ENCODE results near the gene PSMG4.
A peak's percentile ranks its signal among the peaks of the same experiment; 100 is the strongest.

PSMG4 gene

DNA sequence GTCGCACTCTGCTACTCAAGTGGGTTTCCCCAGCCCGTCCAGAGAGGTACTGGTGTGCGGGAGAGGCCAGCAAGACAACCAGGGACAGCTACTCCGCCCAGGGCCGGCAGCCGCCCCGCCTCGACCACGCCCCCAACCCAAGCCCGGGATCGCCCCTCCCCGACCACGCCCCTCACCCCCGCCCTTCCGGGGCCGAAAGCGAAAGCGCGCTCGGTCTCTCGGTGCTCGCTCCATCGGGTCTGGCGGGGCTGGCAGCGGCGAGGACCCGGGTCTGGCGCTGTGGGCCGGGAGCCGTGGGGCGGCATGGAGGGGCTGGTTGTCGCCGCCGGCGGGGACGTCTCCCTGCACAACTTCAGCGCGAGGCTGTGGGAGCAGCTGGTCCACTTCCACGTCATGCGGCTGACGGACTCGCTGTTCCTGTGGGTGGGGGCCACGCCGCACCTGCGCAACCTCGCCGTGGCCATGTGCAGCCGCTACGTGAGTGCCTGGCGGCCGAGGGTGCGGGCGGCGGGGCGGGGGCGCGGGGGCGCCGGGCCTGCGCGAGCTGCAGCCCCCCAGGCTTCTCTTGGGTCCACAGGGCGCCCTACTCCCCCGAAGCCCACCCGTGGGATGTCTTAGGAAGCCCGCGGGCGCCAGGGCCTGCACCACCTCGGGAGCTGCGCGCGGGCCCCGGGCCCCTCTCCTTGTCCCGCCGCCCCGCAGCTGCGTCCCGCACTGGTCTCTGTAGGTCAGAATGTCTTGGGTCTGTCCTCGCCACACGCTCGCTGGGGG lies at the start of gene PSMG4:
TSS of gene PSMG4 (plus strand) at position 228 of the 771 bp plus-strand sequence. CDS start at position 304, 76 bp downstream.
- ChIA-PET POLR2A (interaction anchor here (0.7 to 3.1 kb wide), 11 partner anchors 8 to 762 kb away, joined by 3 to 11 read pairs (median 4); partner anchors contain the start of genes BPHL and TUBB2B), CTCF (interaction anchor here (1.3 kb wide), 2 partner anchors 8 to 21 kb away, joined by 3 to 7 read pairs; no protein-coding TSS in a partner anchor)
- TF ChIP-seq L3MBTL2 (conservative IDR thresholded peaks at IDR 0.05) (peak; percentile 62), TARDBP (IDR thresholded peaks at IDR 0.05) (no peak), CTBP1 (IDR thresholded peaks at IDR 0.05; ENCODE audit: borderline replicate concordance) (peak; percentile 54; the same call in 1 of the 2 replicates), HDGF (IDR thresholded peaks at IDR 0.05; ENCODE audit: borderline replicate concordance) (peak; percentile 77; the same call in 1 of the 2 replicates), SP1 (IDR thresholded peaks at IDR 0.05) (no peak), FOXA1 (IDR thresholded peaks at IDR 0.05) (no peak), FOXM1 (IDR thresholded peaks at IDR 0.05; ENCODE audit: borderline replicate concordance) (peak; percentile 85), SUZ12 (IDR thresholded peaks at IDR 0.05) (no peak)
- peak; percentile 98 for DNase-seq (ENCODE audit: extremely low spot score)

GRCh38 chr6:3209114-3210023 lies 49.4 kb upstream of the PSMG4 start:
- POLR2A ChIA-PET = interaction anchor here (0.6 to 4.3 kb wide), 11 partner anchors 10 to 220 kb away, joined by 3 to 20 read pairs (median 5); partner anchors contain the start of genes PSMG4, TUBB2A and TUBB2B
- CTCF ChIA-PET = interaction anchor here (1.1 kb wide), 2 partner anchors 13 to 20 kb away, joined by 3 read pairs; no protein-coding TSS in a partner anchor
- peak; percentile 57 for DNase-seq (ENCODE audit: extremely low spot score)
- TF ChIP-seq ELF4 (IDR thresholded peaks at IDR 0.05) (peak; percentile 44; the same call in 1 of the 2 replicates), SP1 (IDR thresholded peaks at IDR 0.05) (no peak)

GRCh38 chr6:3210024-3210610 lies 48.6 kb upstream of the PSMG4 start:
- ChIA-PET CTCF (interaction anchor here (1.1 kb wide), 1 partner anchor 19 kb away, joined by 3 read pairs; no protein-coding TSS in a partner anchor), POLR2A (interaction anchor here (1.6 to 4.3 kb wide), 3 partner anchors 17 to 221 kb away, joined by 4 to 20 read pairs (median 8); partner anchors contain the start of gene TUBB2B)
- TF ChIP-seq ARNT (IDR thresholded peaks at IDR 0.05) = no peak
- TF ChIP-seq SP1 (IDR thresholded peaks at IDR 0.05) = no peak
- no peak for TF ChIP-seq L3MBTL2 (conservative IDR thresholded peaks at IDR 0.05)
- DNase-seq (ENCODE audit: extremely low spot score) = no peak

GRCh38 chr6:3211681-3212080 lies 47.1 kb upstream of the PSMG4 start:
- TF ChIP-seq ELF4 (IDR thresholded peaks at IDR 0.05) = no peak
- TF ChIP-seq BHLHE40 (IDR thresholded peaks at IDR 0.05; ENCODE audit: borderline replicate concordance) = no peak
- TF ChIP-seq ARNT (IDR thresholded peaks at IDR 0.05) = no peak
- TF ChIP-seq NFRKB (IDR thresholded peaks at IDR 0.05) = no peak
- TF ChIP-seq SP1 (IDR thresholded peaks at IDR 0.05) = no peak
- TF ChIP-seq L3MBTL2 (conservative IDR thresholded peaks at IDR 0.05) = no peak
- TF ChIP-seq FOXK2 (IDR thresholded peaks at IDR 0.05) = no peak
- no peak for TF ChIP-seq ZNF384 (IDR thresholded peaks at IDR 0.05)
- TF ChIP-seq FOXA1 (IDR thresholded peaks at IDR 0.05) = no peak
- no peak for TF ChIP-seq SUZ12 (IDR thresholded peaks at IDR 0.05)
- no peak for TF ChIP-seq HDGF (IDR thresholded peaks at IDR 0.05; ENCODE audit: borderline replicate concordance)
- no peak for TF ChIP-seq PKNOX1 (IDR thresholded peaks at IDR 0.05)
- TF ChIP-seq CTBP1 (IDR thresholded peaks at IDR 0.05; ENCODE audit: borderline replicate concordance) = no peak
- no peak for TF ChIP-seq LEF1 (IDR thresholded peaks at IDR 0.05; ENCODE audit: borderline replicate concordance)
- TF ChIP-seq FOXM1 (IDR thresholded peaks at IDR 0.05; ENCODE audit: borderline replicate concordance) = no peak
- no peak for TF ChIP-seq TARDBP (IDR thresholded peaks at IDR 0.05)
- CTCF ChIA-PET = no interaction called here
- no peak for DNase-seq (ENCODE audit: extremely low spot score)
- POLR2A ChIA-PET = interaction anchor here (1.0 to 4.3 kb wide), 2 partner anchors 15 to 55 kb away, joined by 3 to 20 read pairs; partner anchors contain the start of gene TUBB2B

- CTCF ChIA-PET = no interaction called here
- no peak for DNase-seq (ENCODE audit: extremely low spot score)
- TF ChIP-seq FOXK2 (IDR thresholded peaks at IDR 0.05) = no peak
- no peak for TF ChIP-seq TARDBP (IDR thresholded peaks at IDR 0.05)
- no peak for TF ChIP-seq ARNT (IDR thresholded peaks at IDR 0.05)
- TF ChIP-seq ZNF384 (IDR thresholded peaks at IDR 0.05) = no peak
- TF ChIP-seq FOXM1 (IDR thresholded peaks at IDR 0.05; ENCODE audit: borderline replicate concordance) = no peak
- no peak for TF ChIP-seq LEF1 (IDR thresholded peaks at IDR 0.05; ENCODE audit: borderline replicate concordance)
- no peak for TF ChIP-seq CTBP1 (IDR thresholded peaks at IDR 0.05; ENCODE audit: borderline replicate concordance)
- no peak for TF ChIP-seq SP1 (IDR thresholded peaks at IDR 0.05)
- TF ChIP-seq L3MBTL2 (conservative IDR thresholded peaks at IDR 0.05) = no peak
- TF ChIP-seq ELF4 (IDR thresholded peaks at IDR 0.05) = no peak
- no peak for TF ChIP-seq NFRKB (IDR thresholded peaks at IDR 0.05)
- TF ChIP-seq PKNOX1 (IDR thresholded peaks at IDR 0.05) = no peak
- TF ChIP-seq BHLHE40 (IDR thresholded peaks at IDR 0.05; ENCODE audit: borderline replicate concordance) = no peak
- no peak for TF ChIP-seq SUZ12 (IDR thresholded peaks at IDR 0.05)
- TF ChIP-seq FOXA1 (IDR thresholded peaks at IDR 0.05) = no peak
- no peak for TF ChIP-seq HDGF (IDR thresholded peaks at IDR 0.05; ENCODE audit: borderline replicate concordance)
- POLR2A ChIA-PET = interaction anchor here (1.0 kb wide), 1 partner anchor 56 kb away, joined by 3 read pairs; no protein-coding TSS in a partner anchor
Observed at GRCh38 chr6:3212261-3212660, 46.5 kb upstream of the PSMG4 start.

DNA sequence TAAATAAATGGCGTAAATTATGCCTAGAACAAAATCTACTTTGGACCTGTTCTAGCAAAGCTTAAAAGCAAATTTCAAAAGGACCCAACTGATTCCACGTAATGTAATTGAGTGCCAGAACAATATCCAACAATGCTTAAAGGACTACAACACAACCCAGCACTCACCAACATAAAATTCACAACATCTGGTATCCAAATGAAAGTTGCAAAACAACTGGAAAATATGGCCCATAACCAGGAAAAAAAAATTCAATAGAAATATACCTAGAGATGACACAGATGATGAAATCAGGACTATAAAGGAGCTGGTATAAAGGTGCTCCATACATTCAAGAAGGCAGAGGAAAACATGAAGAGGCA lies 45.4 kb upstream of the PSMG4 start:
- CTCF ChIA-PET = no interaction called here
- POLR2A ChIA-PET = no interaction called here
- TF ChIP-seq FOXM1 (IDR thresholded peaks at IDR 0.05; ENCODE audit: borderline replicate concordance) (no peak), LEF1 (IDR thresholded peaks at IDR 0.05; ENCODE audit: borderline replicate concordance) (no peak), BHLHE40 (IDR thresholded peaks at IDR 0.05; ENCODE audit: borderline replicate concordance) (no peak), SP1 (IDR thresholded peaks at IDR 0.05) (no peak), L3MBTL2 (conservative IDR thresholded peaks at IDR 0.05) (no peak), TARDBP (IDR thresholded peaks at IDR 0.05) (no peak), ZNF384 (IDR thresholded peaks at IDR 0.05) (no peak), SUZ12 (IDR thresholded peaks at IDR 0.05) (no peak), ARNT (IDR thresholded peaks at IDR 0.05) (no peak), CTBP1 (IDR thresholded peaks at IDR 0.05; ENCODE audit: borderline replicate concordance) (no peak), FOXK2 (IDR thresholded peaks at IDR 0.05) (no peak), ELF4 (IDR thresholded peaks at IDR 0.05) (no peak)
- DNase-seq (ENCODE audit: extremely low spot score) = no peak
